ENCODE results near the gene GCN1. TPM values are rescaled to one million over a fixed set of nuclear protein-coding genes. Genes with fewer than 3 reads are reported as not detected.

The GCN1 gene
- total RNA-seq, 2 experiments from 2014 or later, result 86.0 to 94.3 TPM

DNA sequence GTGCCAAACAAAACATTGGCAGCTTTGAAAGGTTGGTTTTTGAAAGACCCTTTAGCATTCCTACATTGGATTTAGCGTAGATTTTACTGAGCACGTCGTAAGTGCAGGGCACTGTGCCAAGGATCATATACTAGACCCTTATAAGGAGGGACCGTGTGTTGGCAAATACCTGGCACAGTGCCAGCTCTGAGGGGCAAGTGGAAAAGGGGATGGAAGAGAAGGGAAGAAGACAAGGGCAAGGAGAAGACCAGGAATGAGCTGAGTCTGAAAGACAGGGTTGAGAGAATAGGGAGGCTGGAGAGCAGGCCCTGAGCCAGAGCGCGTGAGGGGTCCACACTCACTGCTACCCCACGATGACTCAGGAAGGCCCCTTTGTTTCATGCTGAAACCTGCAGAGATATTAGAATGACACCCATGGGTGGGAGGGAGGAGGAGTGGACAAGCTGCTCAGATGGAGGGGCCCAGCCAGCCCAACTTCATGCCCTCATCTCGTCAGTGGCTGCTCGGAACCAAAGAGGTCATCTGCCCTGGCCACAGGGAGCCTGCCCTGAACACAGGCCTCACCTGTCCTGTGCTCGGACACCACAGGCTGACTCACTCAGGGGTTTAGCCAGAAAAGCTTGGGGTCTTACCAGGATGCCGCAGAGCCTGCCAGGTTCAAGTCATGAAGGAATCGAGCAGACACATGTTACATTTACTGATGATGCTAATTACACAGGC is 103.0 kb downstream of the GCN1 start:
- peak overlapping the region; percentile 1 for H3K27ac Mint-ChIP-seq
- H3K27me3 Mint-ChIP-seq, result no peaks in the 10 kb centered on the region
- ChIA-PET CTCF (interaction anchor here (0.6 kb wide), 1 partner anchor 14 kb away, joined by 3 read pairs; no protein-coding TSS in a partner anchor), POLR2A (interaction anchor here (1.3 to 2.5 kb wide), 3 partner anchors 9 to 25 kb away, joined by 3 to 19 read pairs (median 4); partner anchors contain the start of gene RAB35)
- H3K36me3 Mint-ChIP-seq (ENCODE audit: low read depth), result peaks cover 39% of the 10 kb centered on the region
- H3K9me3 Mint-ChIP-seq, result no peaks in the 10 kb centered on the region
- no peak overlapping the region for H3K4me3 Mint-ChIP-seq
- DNase-seq, result no peak
- H3K4me1 Mint-ChIP-seq, result peaks cover 22% of the 10 kb centered on the region

DNA sequence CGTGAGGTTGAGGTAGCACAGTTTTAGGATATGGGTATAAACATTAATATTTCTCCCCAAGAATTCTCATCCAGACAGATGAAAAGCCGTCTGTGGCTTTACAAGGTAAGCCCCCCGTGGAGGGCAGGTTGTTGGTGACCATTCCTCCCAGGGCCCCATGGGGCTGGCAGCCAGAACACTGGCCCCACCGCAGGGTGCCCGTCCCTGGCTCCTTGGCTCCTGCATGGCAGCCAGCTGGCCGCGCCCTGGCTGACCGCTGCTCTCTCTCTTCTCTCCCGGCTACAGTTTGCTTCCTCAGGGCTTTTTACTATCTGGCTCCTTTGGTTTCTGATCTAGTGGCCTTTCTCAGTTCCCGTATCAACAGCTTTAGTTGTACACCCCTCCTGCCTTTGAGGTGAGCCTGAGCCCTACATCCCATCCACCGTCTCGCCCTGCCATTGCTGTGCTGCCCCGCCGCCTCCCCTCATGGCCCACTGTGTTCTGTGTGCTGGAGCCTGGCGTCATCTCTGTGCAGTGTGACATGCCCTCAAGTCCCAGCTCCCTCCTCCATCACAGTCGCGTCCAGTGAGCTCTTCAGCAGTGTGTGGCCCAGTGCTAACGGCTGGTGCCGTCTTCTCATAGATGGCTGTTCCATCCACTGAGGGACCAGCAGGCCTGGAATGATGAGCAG is 103.8 kb downstream of the GCN1 start:
- peak overlapping the region; percentile 24 for H3K27ac Mint-ChIP-seq
- H3K9me3 Mint-ChIP-seq, result no peaks in the 10 kb centered on the region
- no peak for DNase-seq
- H3K4me1 Mint-ChIP-seq, result peaks cover 30% of the 10 kb centered on the region
- peaks cover 36% of the 10 kb centered on the region for H3K36me3 Mint-ChIP-seq (ENCODE audit: low read depth)
- ChIA-PET POLR2A (interaction anchor here (1.0 to 2.5 kb wide), 5 partner anchors 10 to 102 kb away, joined by 3 to 19 read pairs (median 5); partner anchors contain the start of genes BICDL1 and RAB35), CTCF (interaction anchor here (0.6 kb wide), 1 partner anchor 15 kb away, joined by 3 read pairs; no protein-coding TSS in a partner anchor)
- no peak overlapping the region for H3K4me3 Mint-ChIP-seq
- no peaks in the 10 kb centered on the region for H3K27me3 Mint-ChIP-seq

DNA sequence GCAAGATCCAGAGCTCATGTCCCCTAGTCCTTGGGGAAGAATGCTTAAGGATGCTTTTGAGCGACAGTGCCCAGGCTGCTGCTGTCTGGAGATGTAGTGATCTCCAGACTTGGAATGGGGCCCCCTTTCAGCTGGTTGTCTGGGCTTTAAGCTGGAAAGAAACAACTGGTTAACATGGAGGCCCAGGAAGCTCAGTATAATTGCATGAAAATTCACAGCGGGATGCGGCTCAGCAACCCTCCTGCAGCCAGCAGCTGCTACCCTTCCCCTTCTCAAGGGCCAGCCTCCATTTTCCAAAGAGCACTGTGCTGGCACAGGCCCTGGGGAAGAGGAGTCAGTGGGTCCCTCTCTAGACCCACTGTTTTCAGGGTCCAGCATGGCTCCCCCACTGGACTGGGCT is 104.3 kb downstream of the GCN1 start:
- peaks cover 41% of the 10 kb centered on the region for H3K36me3 Mint-ChIP-seq (ENCODE audit: low read depth)
- H3K9me3 Mint-ChIP-seq, result no peaks in the 10 kb centered on the region
- CTCF ChIA-PET, result no interaction called here

DNA sequence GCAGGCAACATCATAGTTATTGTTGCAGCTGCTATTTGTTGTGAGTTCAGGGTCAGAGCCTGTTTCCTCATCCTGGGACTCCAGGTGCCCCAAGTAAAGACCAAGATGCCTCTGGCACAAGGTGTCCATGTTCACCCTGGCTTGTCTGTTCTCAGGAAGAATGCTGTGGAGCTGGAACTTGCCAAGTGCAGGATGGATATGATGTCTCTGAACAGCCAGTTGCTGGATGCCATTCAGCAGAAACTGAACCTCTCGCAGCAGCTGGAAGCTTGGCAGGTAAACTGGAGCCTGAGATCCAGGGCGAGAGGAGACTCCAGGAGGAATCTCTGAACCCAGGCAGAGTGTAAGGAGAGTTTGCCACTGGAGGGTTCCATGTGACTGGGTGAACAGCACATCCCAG is 104.7 kb downstream of the GCN1 start:
- Mint-ChIP-seq H3K27ac (no peak overlapping the region), H3K9me3 (no peaks in the 10 kb centered on the region), H3K27me3 (no peaks in the 10 kb centered on the region), H3K4me3 (no peak overlapping the region), H3K4me1 (peaks cover 40% of the 10 kb centered on the region), H3K36me3 (ENCODE audit: low read depth) (peaks cover 44% of the 10 kb centered on the region)
- no peak for DNase-seq
- POLR2A ChIA-PET, result interaction anchor here (0.6 to 2.5 kb wide), 5 partner anchors 11 to 334 kb away, joined by 3 to 19 read pairs (median 5); partner anchors contain the start of genes BICDL1 and RAB35
- CTCF ChIA-PET, result no interaction called here

More for the DNA sequence above, 104.3 kb downstream of the GCN1 start:
- Mint-ChIP-seq H3K4me1 (peaks cover 35% of the 10 kb centered on the region), H3K4me3 (no peak overlapping the region), H3K27ac (no peak overlapping the region), H3K27me3 (no peaks in the 10 kb centered on the region)
- no peak for DNase-seq
- POLR2A ChIA-PET, result interaction anchor here (0.6 to 2.5 kb wide), 6 partner anchors 11 to 334 kb away, joined by 3 to 19 read pairs (median 4); partner anchors contain the start of genes BICDL1 and RAB35

DNA sequence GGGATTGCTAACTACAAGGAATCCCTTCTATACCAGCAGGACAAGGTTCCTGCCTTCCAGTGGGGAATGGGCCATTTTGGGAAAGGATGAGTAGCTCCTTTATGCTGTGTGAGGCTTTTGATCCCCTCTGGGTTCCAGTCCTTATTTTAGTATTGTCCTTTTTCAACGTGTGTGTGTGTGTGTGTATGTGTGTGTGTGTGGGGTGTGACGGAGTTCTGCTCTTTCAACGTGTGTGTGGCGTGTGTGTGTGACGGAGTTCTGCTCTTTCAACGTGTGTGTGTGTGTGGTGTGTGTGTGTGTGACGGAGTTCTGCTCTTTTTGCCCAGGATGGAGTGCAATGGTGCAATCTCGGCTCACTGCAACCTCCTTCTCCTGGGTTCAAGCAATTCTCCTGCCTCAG is 105.4 kb downstream of the GCN1 start:
- Mint-ChIP-seq H3K27ac (no peak overlapping the region), H3K4me1 (peaks cover 46% of the 10 kb centered on the region), H3K4me3 (no peak overlapping the region), H3K36me3 (ENCODE audit: low read depth) (peaks cover 48% of the 10 kb centered on the region), H3K27me3 (no peaks in the 10 kb centered on the region), H3K9me3 (no peaks in the 10 kb centered on the region)
- DNase-seq, result no peak
- ChIA-PET POLR2A (interaction anchor here (1.5 kb wide), 1 partner anchor 100 kb away, joined by 5 read pairs; the partner anchor contains the start of gene BICDL1), CTCF (no interaction called here)

DNA sequence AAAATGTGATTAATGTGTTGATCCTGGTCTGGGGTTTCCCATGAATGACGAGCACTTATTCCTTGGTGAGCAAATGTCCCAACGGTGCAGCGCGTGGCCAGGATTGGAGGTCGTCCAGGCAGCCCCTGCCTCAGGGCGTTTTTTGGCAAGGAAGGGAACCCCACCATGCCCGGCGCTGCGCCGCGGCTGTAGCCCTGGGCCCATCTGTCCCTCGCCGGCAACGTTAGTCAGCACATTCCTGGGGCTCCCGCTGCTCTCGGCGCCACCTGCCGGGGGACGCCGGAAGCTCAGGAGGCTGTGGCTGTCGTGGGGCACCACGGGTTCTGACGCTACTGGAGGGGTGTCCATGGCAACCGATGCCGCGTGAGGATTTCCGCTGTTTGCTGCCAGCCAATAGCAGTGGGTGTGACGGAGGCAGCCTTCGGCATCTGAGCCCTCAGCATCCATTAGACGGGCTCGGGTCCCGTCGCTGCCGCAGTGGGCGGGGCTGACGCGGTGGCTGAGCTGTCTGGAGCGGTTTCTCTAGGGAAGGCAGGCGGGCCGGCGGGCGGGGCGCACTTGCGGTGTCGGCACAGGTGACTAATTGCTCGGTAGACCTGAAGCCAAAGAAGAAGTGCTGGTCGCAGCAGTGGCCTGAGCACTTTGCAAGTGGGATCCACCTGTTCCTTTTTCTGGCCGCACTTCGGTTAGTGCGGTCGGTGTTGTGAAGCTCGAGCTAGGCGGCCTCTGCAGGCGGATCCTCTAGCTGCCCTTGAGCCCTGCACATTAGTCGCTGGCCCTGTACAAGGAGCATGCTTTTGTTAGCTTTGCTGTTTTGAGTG is 107.5 kb downstream of the GCN1 start:
- CTCF ChIA-PET, result interaction anchor here (0.8 to 1.9 kb wide), 29 partner anchors 8 to 185 kb away, joined by 3 to 34 read pairs (median 4); partner anchors contain the start of genes BICDL1, PXN, RAB35 and RPLP0
- H3K27ac Mint-ChIP-seq, result peak overlapping the region; percentile 83
- no peaks in the 10 kb centered on the region for H3K27me3 Mint-ChIP-seq
- peak; percentile 100 for DNase-seq
- H3K36me3 Mint-ChIP-seq (ENCODE audit: low read depth), result peaks cover 44% of the 10 kb centered on the region
- H3K4me1 Mint-ChIP-seq, result peaks cover 47% of the 10 kb centered on the region
- H3K4me3 Mint-ChIP-seq, result peak overlapping the region; percentile 67
- H3K9me3 Mint-ChIP-seq, result no peaks in the 10 kb centered on the region
- POLR2A ChIA-PET, result interaction anchor here (1.0 to 2.2 kb wide), 16 partner anchors 10 to 205 kb away, joined by 3 to 37 read pairs (median 6); partner anchors contain the start of genes BICDL1, RAB35, RNU4-2 and RPLP0

DNA sequence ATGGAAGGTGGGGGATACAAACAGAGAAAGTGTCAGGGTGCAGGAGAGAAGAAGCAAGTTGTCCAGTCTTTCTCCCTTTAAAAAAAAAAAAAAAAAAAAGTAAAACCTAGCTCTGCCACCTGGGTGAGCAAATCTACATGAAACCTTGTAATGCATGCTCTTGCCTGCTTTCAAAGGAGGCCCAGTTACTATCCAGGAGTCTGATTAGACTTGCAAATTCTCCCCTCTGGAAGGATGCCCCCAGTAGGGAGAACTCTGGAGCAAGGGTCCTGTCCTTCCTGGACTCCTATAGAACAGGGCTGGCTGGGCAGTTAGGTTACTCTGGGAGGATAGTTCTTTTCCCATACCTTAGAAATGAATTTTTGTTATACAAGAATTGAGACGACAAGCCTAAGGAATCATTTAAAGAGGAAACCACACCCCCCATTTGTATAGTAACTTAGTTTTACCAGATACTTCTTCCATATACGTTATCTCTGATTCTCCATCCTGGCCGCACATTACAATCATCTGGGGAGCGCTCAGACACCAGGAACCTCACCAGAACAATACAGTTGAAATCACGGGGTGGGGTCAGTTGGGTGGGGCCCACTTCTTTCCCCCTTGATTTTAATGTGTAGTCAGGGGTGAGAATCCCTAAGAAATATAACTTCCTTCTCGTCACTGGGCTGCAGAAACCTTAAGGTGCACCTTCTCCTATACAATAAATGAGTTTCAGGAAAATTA is 108.4 kb downstream of the GCN1 start:
- H3K27me3 Mint-ChIP-seq, result no peaks in the 10 kb centered on the region
- no peak for DNase-seq
- H3K4me3 Mint-ChIP-seq, result peak overlapping the region; percentile 67
- POLR2A ChIA-PET, result interaction anchor here (0.9 to 2.2 kb wide), 12 partner anchors 13 to 206 kb away, joined by 3 to 37 read pairs (median 8); partner anchors contain the start of genes BICDL1, RAB35, RNU4-2 and RPLP0
- peaks cover 47% of the 10 kb centered on the region for H3K4me1 Mint-ChIP-seq
- H3K9me3 Mint-ChIP-seq, result no peaks in the 10 kb centered on the region
- CTCF ChIA-PET, result interaction anchor here (0.6 to 1.9 kb wide), 17 partner anchors 15 to 495 kb away, joined by 3 to 34 read pairs (median 6); partner anchors contain the start of genes BICDL1, POP5, RAB35 and RPLP0
- peak overlapping the region; percentile 29 for H3K27ac Mint-ChIP-seq
- H3K36me3 Mint-ChIP-seq (ENCODE audit: low read depth), result peaks cover 44% of the 10 kb centered on the region

DNA sequence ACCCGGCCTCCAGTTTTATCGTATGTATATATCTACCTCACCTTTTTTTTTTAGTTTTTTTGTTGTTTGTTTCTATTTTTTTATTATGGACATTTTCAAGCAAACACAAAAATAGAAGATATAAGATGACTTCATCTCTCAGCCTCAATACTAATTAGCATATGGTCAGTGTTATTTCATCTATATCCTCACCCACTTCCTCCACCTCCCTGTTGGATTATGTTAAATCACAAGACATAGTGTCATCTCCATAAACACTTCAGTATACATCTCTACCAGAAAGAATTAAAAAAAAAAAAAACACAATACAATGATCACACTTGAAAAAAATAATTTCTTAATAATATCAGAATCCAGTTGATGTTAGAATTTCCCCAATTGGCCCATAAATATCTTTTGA is 112.9 kb downstream of the GCN1 start:
- H3K36me3 Mint-ChIP-seq (ENCODE audit: low read depth), result peaks cover 27% of the 10 kb centered on the region
- H3K27me3 Mint-ChIP-seq, result no peaks in the 10 kb centered on the region
- peaks cover 33% of the 10 kb centered on the region for H3K4me1 Mint-ChIP-seq
- DNase-seq, result no peak
- H3K4me3 Mint-ChIP-seq, result no peak overlapping the region
- H3K27ac Mint-ChIP-seq, result no peak overlapping the region
- ChIA-PET CTCF (interaction anchor here (0.7 kb wide), 1 partner anchor 86 kb away, joined by 4 read pairs; no protein-coding TSS in a partner anchor), POLR2A (interaction anchor here (1.7 kb wide), 1 partner anchor 119 kb away, joined by 5 read pairs; the partner anchor contains the start of gene RPLP0)
- no peaks in the 10 kb centered on the region for H3K9me3 Mint-ChIP-seq

DNA sequence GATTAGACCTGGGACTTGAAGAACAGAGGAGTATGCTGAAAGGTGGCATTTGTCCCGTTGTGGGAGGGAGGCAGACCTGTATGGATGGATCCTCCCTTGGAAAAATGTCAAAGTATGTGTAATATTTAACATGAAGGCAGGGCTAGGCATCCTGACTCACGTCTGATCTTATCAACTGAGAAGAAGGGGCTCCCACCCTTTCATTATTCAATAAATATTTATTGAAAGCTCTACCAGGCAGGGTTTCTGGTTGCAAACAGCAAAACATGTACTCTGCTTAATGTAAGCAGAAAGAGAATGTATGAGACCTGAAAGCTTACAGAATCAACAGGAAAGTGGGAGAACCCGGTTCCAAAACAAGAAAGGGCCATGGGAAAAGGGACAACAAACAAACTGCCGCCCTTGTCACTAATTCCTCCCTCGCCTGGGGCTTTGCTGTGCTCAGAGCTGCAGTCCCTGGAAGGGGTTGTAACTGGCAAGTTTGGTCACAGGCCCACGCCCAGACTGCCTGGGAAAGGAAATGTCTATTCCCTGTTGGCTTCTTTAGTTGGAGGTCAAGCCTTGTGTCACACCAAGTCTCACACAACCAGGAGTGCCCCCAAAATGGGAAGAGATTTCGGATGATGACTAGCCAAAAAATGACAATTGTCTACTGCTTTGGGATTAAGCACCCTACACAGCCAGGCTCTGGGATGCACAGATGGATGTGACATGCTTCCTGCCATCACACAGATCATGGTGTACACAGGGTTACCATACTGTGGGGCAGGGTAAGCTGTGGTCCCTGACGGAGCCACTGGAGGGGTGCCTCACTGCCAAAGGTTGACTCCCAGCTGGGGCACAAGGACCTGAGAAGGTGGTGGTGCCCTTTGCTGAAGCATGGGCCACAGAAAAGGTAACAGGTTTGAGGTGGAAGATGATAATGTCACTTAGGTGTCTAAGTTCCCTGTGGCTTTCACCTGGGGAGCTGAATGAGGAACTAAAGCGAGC is 114.8 kb downstream of the GCN1 start:
- no peaks in the 10 kb centered on the region for H3K27me3 Mint-ChIP-seq
- H3K27ac Mint-ChIP-seq, result peak overlapping the region; percentile 56
- CTCF ChIA-PET, result interaction anchor here (0.6 kb wide), 1 partner anchor 359 kb away, joined by 3 read pairs; no protein-coding TSS in a partner anchor
- peaks cover 20% of the 10 kb centered on the region for H3K4me1 Mint-ChIP-seq
- DNase-seq, result no peak
- POLR2A ChIA-PET, result interaction anchor here (0.6 to 1.7 kb wide), 4 partner anchors 9 to 121 kb away, joined by 3 to 5 read pairs (median 4); partner anchors contain the start of gene RPLP0
- no peak overlapping the region for H3K4me3 Mint-ChIP-seq
- H3K9me3 Mint-ChIP-seq, result no peaks in the 10 kb centered on the region
- H3K36me3 Mint-ChIP-seq (ENCODE audit: low read depth), result peaks cover 17% of the 10 kb centered on the region

DNA sequence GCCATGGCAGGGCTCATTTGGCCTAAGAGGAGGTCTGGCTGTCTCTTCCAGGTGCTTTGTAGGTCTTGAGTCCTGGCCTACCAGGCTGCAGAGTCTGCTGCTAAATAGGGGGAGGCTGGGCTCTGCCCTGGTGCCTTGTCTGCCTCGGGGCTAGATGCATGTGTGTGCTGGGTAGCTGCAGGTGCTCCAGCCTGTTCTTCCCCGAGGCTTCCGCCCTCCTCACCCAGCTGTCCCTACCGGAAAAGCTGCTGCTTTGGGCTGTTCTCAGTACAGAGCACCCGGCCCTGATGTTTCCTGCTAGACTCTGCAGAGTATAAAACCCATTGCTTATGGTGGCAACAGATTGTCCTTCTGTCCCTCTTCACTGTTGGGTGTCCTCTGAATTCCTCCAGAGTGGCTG is 115.6 kb downstream of the GCN1 start:
- H3K4me3 Mint-ChIP-seq, result no peak overlapping the region
- peaks cover 16% of the 10 kb centered on the region for H3K36me3 Mint-ChIP-seq (ENCODE audit: low read depth)
- CTCF ChIA-PET, result interaction anchor here (0.6 to 1.0 kb wide), 2 partner anchors 8 to 360 kb away, joined by 3 to 8 read pairs; no protein-coding TSS in a partner anchor
- H3K27me3 Mint-ChIP-seq, result no peaks in the 10 kb centered on the region
- peaks cover 20% of the 10 kb centered on the region for H3K4me1 Mint-ChIP-seq
- POLR2A ChIA-PET, result interaction anchor here (1.5 kb wide), 1 partner anchor 9 kb away, joined by 4 read pairs; no protein-coding TSS in a partner anchor
- no peak for DNase-seq
- H3K27ac Mint-ChIP-seq, result peak overlapping the region; percentile 56
- H3K9me3 Mint-ChIP-seq, result no peaks in the 10 kb centered on the region

DNA sequence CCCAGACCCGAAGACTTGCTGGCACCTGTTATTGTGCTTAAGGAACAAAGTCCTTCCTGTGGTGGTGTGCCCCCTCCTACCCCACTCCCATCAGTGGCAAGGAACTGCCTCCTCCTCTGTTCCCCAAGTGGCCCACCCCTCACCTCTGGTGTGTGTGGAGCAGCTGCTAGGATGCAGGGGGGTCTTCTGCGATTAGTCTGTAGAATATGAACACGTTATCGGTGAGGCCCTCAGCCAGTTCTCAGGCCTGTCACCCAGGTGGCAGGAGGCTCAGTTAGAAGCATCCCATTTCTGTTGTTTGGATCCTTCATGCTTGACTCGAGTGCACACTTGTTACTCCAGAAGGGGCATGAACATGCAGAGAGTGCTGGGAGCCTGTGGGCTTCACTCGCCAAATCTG is 117.3 kb downstream of the GCN1 start:
- no peak for DNase-seq
- POLR2A ChIA-PET, result no interaction called here
- CTCF ChIA-PET, result no interaction called here
- Mint-ChIP-seq H3K27ac (no peak overlapping the region), H3K4me1 (peaks cover 20% of the 10 kb centered on the region), H3K27me3 (no peaks in the 10 kb centered on the region), H3K36me3 (ENCODE audit: low read depth) (peaks cover 29% of the 10 kb centered on the region), H3K9me3 (no peaks in the 10 kb centered on the region), H3K4me3 (no peak overlapping the region)
